HepG2 (cell line): ENCODE measurements around the gene ZNF207. TPM values are rescaled to one million over a fixed set of nuclear protein-coding genes. Genes with fewer than 3 reads are reported as not detected.
A peak's percentile ranks its signal among the peaks of the same experiment; 100 is the strongest.

ENCODE experiments used
- AKAP8 ChIP-seq: sonication (generic); formaldehyde crosslinking; IDR thresholded peaks from 2 replicates; pipeline ENCODE4 v1.5.1; 2020; ENCODE audit warnings: mild to moderate bottlenecking, missing genetic modification reagents
- CENPT ChIP-seq: sonication (generic); formaldehyde crosslinking; IDR thresholded peaks from 2 replicates; pipeline ENCODE4 v1.8.0; 2022; ENCODE audit warnings: low read depth, mild to moderate bottlenecking, moderate library complexity, missing genetic modification reagents
- ELF3 ChIP-seq: IDR thresholded peaks from 2 replicates; pipeline ENCODE4 v1.6.1; 2016; ENCODE audit warnings: missing genetic modification reagents, missing compliant biosample characterization
- FOXJ3 ChIP-seq: sonication (generic); formaldehyde crosslinking; IDR thresholded peaks from 2 replicates; pipeline ENCODE4 v1.4.0; 2020; ENCODE audit warnings: missing genetic modification reagents, mild to moderate bottlenecking, borderline replicate concordance
- HCFC1 ChIP-seq: fragments of 150-350 bp; IDR thresholded peaks from 2 replicates; pipeline ENCODE4 v1.6.1; 2014; ENCODE audit warnings: low read depth, low read length
- HDAC6 ChIP-seq: fragments of 200-600 bp; sonication (generic); IDR thresholded peaks from 2 replicates; pipeline ENCODE4 v1.7.0; 2017; ENCODE audit warnings: mild to moderate bottlenecking, antibody characterized with exemption, low read length, low read depth
- HMGA1 ChIP-seq: sonication (generic); formaldehyde crosslinking; conservative IDR thresholded peaks from 2 replicates; pipeline ENCODE4 v1.4.0; 2020; ENCODE audit warnings: missing genetic modification reagents
- HNF1B ChIP-seq: sonication (generic); formaldehyde crosslinking; IDR thresholded peaks from 2 replicates; pipeline ENCODE4 v1.5.1; 2020; ENCODE audit warnings: mild to moderate bottlenecking, moderate library complexity, missing genetic modification reagents
- HNRNPK ChIP-seq: fragments of 200-400 bp; formaldehyde crosslinking; IDR thresholded peaks from 2 replicates; pipeline ENCODE4 v1.6.1; 2018; ENCODE audit warnings: low read length, low read depth, moderate library complexity, mild to moderate bottlenecking; ENCODE audit not compliant: poor library complexity, severe bottlenecking
- HNRNPUL1 ChIP-seq: fragments of 200-400 bp; formaldehyde crosslinking; IDR thresholded peaks from 2 replicates; pipeline ENCODE4 v1.6.1; 2017; ENCODE audit warnings: low read depth, mild to moderate bottlenecking, low read length, moderate library complexity
- KLF13 ChIP-seq: sonication (generic); formaldehyde crosslinking; IDR thresholded peaks from 2 replicates; pipeline ENCODE4 v1.4.0; 2020; ENCODE audit warnings: mild to moderate bottlenecking, missing genetic modification reagents
- KLF9 ChIP-seq: IDR thresholded peaks from 2 replicates; pipeline ENCODE4 v1.6.1; 2016; ENCODE audit warnings: low read depth
- MZF1 ChIP-seq: sonication (generic); formaldehyde crosslinking; IDR thresholded peaks from 2 replicates; pipeline ENCODE4 v1.8.1; 2023; ENCODE audit warnings: mild to moderate bottlenecking, missing genetic modification reagents, borderline replicate concordance
- NFRKB ChIP-seq: fragments of 450-650 bp; IDR thresholded peaks from 2 replicates; pipeline ENCODE4 v1.6.1; 2017
- NFYC ChIP-seq: IDR thresholded peaks from 2 replicates; pipeline ENCODE4 v1.6.1; 2016; ENCODE audit warnings: missing genetic modification reagents, missing compliant biosample characterization
- SOX13 ChIP-seq, 3 experiments: fragments of 450-650 bp in 1 of 3; sonication (generic) in 1 of 3; formaldehyde crosslinking in 1 of 3; IDR thresholded peaks in 2 of 3; conservative IDR thresholded peaks in 1 of 3; 2 replicates each; pipeline versions ENCODE4 v1.5.0 to v1.6.1; 2016 to 2020; ENCODE audit warnings: antibody characterized with exemption in 1 of 3, mild to moderate bottlenecking in 1 of 3, missing compliant biosample characterization in 1 of 3, missing genetic modification reagents in 1 of 3, moderate library complexity in 1 of 3
- TEAD2 ChIP-seq: sonication (generic); formaldehyde crosslinking; IDR thresholded peaks from 2 replicates; pipeline ENCODE4 v1.9.0; 2021; ENCODE audit warnings: missing genetic modification reagents
- TGIF2 ChIP-seq: IDR thresholded peaks from 2 replicates; pipeline ENCODE4 v1.6.1; 2016; ENCODE audit warnings: control low read depth, missing compliant biosample characterization
- ZMAT3 ChIP-seq: sonication (generic); formaldehyde crosslinking; conservative IDR thresholded peaks from 2 replicates; pipeline ENCODE4 v1.7.0; 2021; ENCODE audit warnings: missing genetic modification reagents
- ZNF121 ChIP-seq: sonication (generic); formaldehyde crosslinking; IDR thresholded peaks from 2 replicates; pipeline ENCODE4 v1.5.0; 2020; ENCODE audit warnings: mild to moderate bottlenecking, missing genetic modification reagents
- ZNF138 ChIP-seq: sonication (generic); formaldehyde crosslinking; IDR thresholded peaks from 2 replicates; pipeline ENCODE4 v1.5.0; 2020; ENCODE audit warnings: mild to moderate bottlenecking, low read depth, missing genetic modification reagents
- ZNF451 ChIP-seq: sonication (generic); formaldehyde crosslinking; IDR thresholded peaks from 2 replicates; pipeline ENCODE4 v1.5.0; 2020; ENCODE audit warnings: mild to moderate bottlenecking, missing genetic modification reagents
- ZNF547 ChIP-seq: sonication (generic); formaldehyde crosslinking; IDR thresholded peaks from 2 replicates; pipeline ENCODE4 v1.5.1; 2020; ENCODE audit warnings: mild to moderate bottlenecking, missing genetic modification reagents
- ZNF574 ChIP-seq: sonication (generic); formaldehyde crosslinking; IDR thresholded peaks from 2 replicates; pipeline ENCODE4 v1.4.0; 2020; ENCODE audit warnings: missing genetic modification reagents
- ZNF629 ChIP-seq: sonication (generic); formaldehyde crosslinking; conservative IDR thresholded peaks from 2 replicates; pipeline ENCODE4 v1.5.0; 2020; ENCODE audit warnings: missing genetic modification reagents
- ZNF841 ChIP-seq: sonication (generic); formaldehyde crosslinking; IDR thresholded peaks from 2 replicates; pipeline ENCODE4 v1.8.1; 2023; ENCODE audit warnings: missing genetic modification reagents, borderline replicate concordance
- ZSCAN31 ChIP-seq: sonication (generic); formaldehyde crosslinking; IDR thresholded peaks from 2 replicates; pipeline ENCODE4 v1.5.0; 2020; ENCODE audit warnings: low read depth, mild to moderate bottlenecking, missing genetic modification reagents
- polyA plus RNA-seq, 8 experiments: library from polyadenylated mRNA; depleted of rRNA in 3 of 8; stranded (reverse) in 7 of 8; unstranded in 1 of 8; fragments of >200 nt; fragmentation: Illumina TruSeq in 4 of 8; extraction: Trizol in 4 of 8; gene quantifications; 2 replicates each; pipeline versions ENCODE4 v1.2.1 to v1.2.3, GENCODE V29; 2011 to 2016; ENCODE audit warnings: low read depth in 4 of 8, missing spikeins in 1 of 8, mixed read lengths in 1 of 8; ENCODE audit not compliant: insufficient read depth in 1 of 8
- total RNA-seq, 5 experiments: library from RNA; depleted of rRNA; stranded (reverse); fragments of >200 nt; fragmentation: Illumina TruSeq; extraction: Trizol; gene quantifications; 2 replicates each; pipeline ENCODE4 v1.2.3, GENCODE V29; 2016; ENCODE audit warnings: low read depth in 1 of 5

ZNF207 gene
- total and polyA plus RNA-seq, 2 of the 13 experiments (the other 11 are each of a cell fraction or from before 2014, with no cell fraction given) = 150 to 164 TPM

- TF ChIP-seq ZNF451 (CRISPR knock-in tag) (peak; percentile 86; the same call in 1 of the 2 replicates), AKAP8 (CRISPR knock-in tag) (no peak), KLF13 (CRISPR knock-in tag) (no peak), NFYC (peak; percentile 44; the same call in 1 of the 2 replicates), ZNF574 (CRISPR knock-in tag) (peak; percentile 95), TGIF2 (CRISPR knock-in tag) (peak; percentile 93), ZNF138 (CRISPR knock-in tag) (peak; percentile 86; the same call in 1 of the 2 replicates), ZMAT3 (peak; percentile 53; the same call in 1 of the 2 replicates), HNRNPK (no peak), ZNF547 (CRISPR knock-in tag) (peak; percentile 87; the same call in 1 of the 2 replicates), SOX13 (IDR thresholded peaks at IDR 0.05) (no peak), SOX13 (CRISPR knock-in tag; conservative IDR thresholded peaks at IDR 0.05 in 1 of 2, IDR thresholded peaks at IDR 0.05 in 1 of 2) (peak in 1 of 2 experiments; percentile 59; a peak in 2 of 4 replicates), FOXJ3 (CRISPR knock-in tag) (no peak), ZSCAN31 (peak; percentile 81; the same call in 1 of the 2 replicates), KLF9 (0 out of 2 replicates have a peak, but pooled peaks have one; percentile 75), ELF3 (CRISPR knock-in tag) (peak; percentile 73), HDAC6 (no peak), HNF1B (CRISPR knock-in tag) (no peak; the same call in 1 of the 2 replicates), HNRNPUL1 (no peak), HMGA1 (no peak), NFRKB (no peak), TEAD2 (CRISPR knock-in tag) (0 out of 2 replicates have a peak, but pooled peaks have one; percentile 58), HCFC1 (peak; percentile 61; the same call in 1 of the 2 replicates), MZF1 (CRISPR knock-in tag) (no peak), ZNF629 (CRISPR knock-in tag) (no peak; the same call in none of the 2 replicates), CENPT (CRISPR knock-in tag) (peak; percentile 75; the same call in 1 of the 2 replicates), ZNF121 (peak; percentile 23; the same call in 1 of the 2 replicates), ZNF841 (CRISPR knock-in tag) (no peak)
Observed at GRCh38 chr17:32341857-32342602, 7.9 kb upstream of the ZNF207 start, which contains the start of gene C17orf75 (continued).
